Measurements from ENCODE around the gene VWF. TPM values are rescaled to one million over a fixed set of nuclear protein-coding genes. Genes with fewer than 3 reads are reported as not detected.

VWF gene
- total RNA-seq, 2 donors from 2014 or later = 20.9 to 63.2 TPM

DNA sequence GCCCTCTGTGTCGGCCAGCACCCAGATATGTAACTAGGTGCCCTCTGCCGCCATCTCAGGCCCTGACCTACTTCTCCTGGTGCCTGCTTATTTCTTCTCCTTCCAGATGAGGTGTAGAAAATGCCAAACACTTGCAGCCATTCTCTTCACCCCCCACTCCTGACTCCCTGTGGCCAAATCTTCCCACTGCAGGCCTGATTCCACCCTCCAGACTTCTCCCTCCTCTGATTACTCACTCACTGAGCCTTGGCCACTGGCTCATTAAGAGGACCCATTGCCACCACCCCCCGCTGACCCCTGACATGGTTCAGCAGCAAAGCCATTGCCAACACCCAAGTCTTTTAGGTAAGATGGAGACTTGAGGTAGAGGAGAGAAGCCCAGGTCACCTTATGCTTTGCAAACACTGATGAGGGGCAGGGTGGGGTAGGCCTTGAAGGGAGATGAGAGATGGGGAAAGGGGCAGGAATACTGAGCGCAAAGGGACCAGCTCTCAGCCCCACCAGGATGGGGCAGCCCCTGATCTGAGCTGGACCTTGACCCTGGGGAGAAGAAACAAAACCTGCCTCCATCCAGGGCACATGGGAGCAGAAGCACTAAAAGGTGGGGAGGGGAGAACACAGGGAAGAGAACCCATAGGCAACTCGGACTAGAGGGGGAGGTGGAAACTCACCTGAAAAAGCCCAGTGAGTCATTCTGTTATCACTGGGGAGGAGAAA lies 154.3 kb downstream of the VWF start:
- Histone ChIP-seq H3K36me3 (no peaks in the 10 kb centered on the region), H3K27me3 (no peaks in the 10 kb centered on the region), H3K4me1 (no peaks in the 10 kb centered on the region), H3K4me3 (no peak overlapping the region), H3K27ac (no peak overlapping the region), H3K9ac (ENCODE audit: low read depth in 2 of 2, low read length in 2 of 2) (no peak overlapping the region), H3K9me3 (no peaks in the 10 kb centered on the region)
- intact Hi-C loops (cut with DNase I) = no loop called here
- peak; percentile 10 for DNase-seq
- TF ChIP-seq, protein P1, sequence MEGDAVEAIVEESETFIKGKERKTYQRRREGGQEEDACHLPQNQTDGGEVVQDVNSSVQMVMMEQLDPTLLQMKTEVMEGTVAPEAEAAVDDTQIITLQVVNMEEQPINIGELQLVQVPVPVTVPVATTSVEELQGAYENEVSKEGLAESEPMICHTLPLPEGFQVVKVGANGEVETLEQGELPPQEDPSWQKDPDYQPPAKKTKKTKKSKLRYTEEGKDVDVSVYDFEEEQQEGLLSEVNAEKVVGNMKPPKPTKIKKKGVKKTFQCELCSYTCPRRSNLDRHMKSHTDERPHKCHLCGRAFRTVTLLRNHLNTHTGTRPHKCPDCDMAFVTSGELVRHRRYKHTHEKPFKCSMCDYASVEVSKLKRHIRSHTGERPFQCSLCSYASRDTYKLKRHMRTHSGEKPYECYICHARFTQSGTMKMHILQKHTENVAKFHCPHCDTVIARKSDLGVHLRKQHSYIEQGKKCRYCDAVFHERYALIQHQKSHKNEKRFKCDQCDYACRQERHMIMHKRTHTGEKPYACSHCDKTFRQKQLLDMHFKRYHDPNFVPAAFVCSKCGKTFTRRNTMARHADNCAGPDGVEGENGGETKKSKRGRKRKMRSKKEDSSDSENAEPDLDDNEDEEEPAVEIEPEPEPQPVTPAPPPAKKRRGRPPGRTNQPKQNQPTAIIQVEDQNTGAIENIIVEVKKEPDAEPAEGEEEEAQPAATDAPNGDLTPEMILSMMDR (IDR thresholded peaks at IDR 0.05) = no peak

DNA sequence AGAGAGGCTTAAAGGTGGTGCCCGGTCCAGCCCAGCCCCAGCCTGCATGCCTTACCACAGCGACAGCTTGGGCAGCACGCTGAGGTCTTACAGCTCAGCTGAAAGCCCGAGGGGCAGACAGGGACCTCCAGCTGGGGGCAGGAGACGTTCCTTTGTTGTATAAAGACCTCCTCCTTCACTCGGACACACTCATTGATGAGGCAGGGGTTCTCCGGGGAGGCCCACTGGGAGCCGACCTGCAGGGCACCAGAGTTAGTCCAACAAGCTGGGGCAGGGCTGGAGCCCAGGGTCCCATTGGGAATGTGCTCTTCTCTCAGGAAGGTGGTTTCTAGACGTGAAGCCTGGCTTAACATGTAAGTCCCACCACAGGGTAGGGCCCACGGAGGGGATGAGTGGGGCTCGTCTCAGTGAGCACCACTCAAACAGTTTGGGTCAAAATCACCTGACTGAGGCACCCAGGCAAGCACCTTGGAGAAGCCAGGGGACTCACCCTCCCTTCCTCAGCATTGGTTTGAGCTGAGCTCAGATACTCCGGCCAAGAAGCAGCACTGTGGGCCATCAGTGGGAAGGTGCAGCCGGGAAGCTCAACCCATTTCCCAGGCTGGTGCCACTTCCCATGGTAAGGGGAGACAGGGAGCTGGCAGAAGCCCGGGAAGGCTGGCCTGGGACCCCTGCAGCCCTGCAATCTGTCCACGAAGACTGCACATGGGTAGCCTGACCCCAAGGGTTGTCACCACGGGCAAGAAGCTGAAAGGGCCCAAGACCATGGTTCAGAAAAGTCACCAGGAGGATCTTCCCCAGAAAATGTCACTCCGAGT lies 155.1 kb downstream of the VWF start:
- intact Hi-C loops (cut with DNase I) = no loop called here
- no peaks in the 10 kb centered on the region for H3K27me3 ChIP-seq
- no peaks in the 10 kb centered on the region for H3K9me3 ChIP-seq
- peak; percentile 9 for DNase-seq
- no peak overlapping the region for H3K4me3 ChIP-seq
- H3K36me3 ChIP-seq = no peaks in the 10 kb centered on the region
- no peaks in the 10 kb centered on the region for H3K4me1 ChIP-seq
- H3K27ac ChIP-seq = no peak overlapping the region
- H3K9ac ChIP-seq (ENCODE audit: low read depth in 2 of 2, low read length in 2 of 2) = no peak overlapping the region
- TF ChIP-seq, protein P1 (IDR thresholded peaks at IDR 0.05) = no peak

DNA sequence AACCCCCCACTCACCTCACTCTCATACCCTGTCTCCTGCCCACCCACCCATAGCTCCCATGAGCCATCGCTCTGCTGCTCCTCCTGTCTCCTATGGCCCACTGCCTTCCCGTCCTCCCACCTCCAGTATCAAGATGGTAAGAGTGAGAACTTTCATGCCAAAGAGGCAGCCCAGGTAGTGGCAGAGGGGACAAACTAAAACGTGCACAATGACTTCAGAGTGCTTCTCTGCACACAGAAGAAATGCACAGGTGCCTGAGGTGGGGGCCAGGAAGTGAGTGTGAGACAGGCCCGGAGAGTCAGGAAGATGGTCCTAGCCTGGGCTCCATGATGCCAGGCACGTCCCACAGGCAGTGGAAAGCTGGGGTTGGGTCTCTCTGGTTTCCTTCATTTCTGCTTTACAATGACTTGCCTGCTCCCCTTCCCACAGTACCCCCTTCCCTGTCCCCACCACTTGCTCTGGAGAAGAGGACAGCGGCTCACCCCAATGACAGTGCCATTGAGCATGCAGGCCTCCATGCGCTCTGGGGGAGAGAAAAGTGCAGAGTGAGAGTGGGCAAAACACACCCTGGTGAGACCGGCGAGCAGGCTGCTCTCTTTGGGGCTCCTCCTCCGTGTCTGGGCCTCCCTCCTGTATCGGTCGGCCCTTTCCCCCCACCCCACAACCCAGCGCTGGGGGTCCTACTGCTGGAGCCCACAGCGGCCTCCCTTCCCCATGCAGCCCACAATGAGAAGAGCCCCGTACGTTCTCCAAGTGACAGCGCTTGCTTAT lies 156.6 kb downstream of the VWF start:
- intact Hi-C loops (cut with DNase I) = no loop called here
- peak; percentile 14 for DNase-seq
- TF ChIP-seq, protein P1 (IDR thresholded peaks at IDR 0.05) = no peak
- Histone ChIP-seq H3K9ac (ENCODE audit: low read depth in 2 of 2, low read length in 2 of 2) (no peak overlapping the region), H3K9me3 (no peaks in the 10 kb centered on the region), H3K27ac (no peak overlapping the region), H3K4me3 (no peak overlapping the region), H3K4me1 (no peaks in the 10 kb centered on the region), H3K27me3 (no peaks in the 10 kb centered on the region), H3K36me3 (no peaks in the 10 kb centered on the region)

DNA sequence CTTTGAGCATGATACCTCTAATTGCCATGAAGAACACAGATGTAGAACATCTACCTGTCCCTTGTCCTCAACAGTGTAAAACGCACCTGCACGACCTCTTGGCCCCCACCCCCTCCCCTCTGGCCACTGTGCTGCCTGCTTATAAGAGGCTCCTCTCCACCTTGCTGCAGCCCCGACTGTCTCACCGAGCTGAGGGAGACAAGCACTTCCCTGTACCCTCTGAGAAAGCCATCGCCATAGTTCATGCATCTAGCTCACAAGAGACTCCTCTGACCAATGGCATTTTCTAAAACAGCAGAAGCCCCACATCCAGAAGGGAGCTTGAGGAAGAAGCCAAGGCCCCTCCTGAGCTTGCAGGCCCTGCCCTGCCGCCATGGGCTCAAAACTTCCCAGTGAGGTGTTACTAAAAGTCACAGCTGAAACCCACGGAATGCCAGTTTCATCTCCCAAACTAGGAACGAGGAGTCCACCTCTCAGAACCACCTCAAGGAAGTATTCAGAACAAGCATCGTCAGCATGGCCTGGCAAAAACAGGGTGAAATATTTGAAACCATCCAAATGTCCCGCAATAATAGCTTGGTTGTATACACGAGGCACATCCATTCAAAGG lies 157.9 kb downstream of the VWF start:
- H3K9ac ChIP-seq (ENCODE audit: low read depth in 2 of 2, low read length in 2 of 2) = no peak overlapping the region
- no peaks in the 10 kb centered on the region for H3K36me3 ChIP-seq
- no peaks in the 10 kb centered on the region for H3K9me3 ChIP-seq
- H3K4me1 ChIP-seq = no peaks in the 10 kb centered on the region
- peak; percentile 6 for DNase-seq
- no peak overlapping the region for H3K27ac ChIP-seq
- TF ChIP-seq, protein P1 (IDR thresholded peaks at IDR 0.05) = no peak
- intact Hi-C loops (cut with DNase I) = no loop called here
- H3K27me3 ChIP-seq = no peaks in the 10 kb centered on the region
- no peak overlapping the region for H3K4me3 ChIP-seq

DNA sequence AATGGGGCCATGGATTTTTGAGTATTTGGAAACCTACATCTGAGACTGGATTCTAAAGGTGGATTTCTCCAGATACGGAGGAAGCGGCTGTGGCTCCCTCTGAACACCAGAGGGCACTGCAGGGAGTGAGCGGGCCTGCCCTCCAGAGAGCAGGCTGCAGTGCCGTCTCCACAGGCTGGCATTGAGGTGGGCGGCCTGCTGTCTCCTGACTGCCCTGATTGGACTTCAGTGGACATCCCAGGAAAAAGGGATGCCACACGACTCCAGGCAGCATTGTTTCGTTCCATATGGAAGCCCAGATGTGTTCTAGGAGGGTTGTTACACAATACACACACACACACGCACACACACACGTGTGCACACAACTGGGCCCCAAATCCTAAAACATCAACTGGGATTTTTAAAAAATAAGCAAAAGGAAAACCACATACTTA lies 158.5 kb downstream of the VWF start:
- Histone ChIP-seq H3K4me3 (no peak overlapping the region), H3K9me3 (no peaks in the 10 kb centered on the region), H3K4me1 (no peaks in the 10 kb centered on the region), H3K9ac (ENCODE audit: low read depth in 2 of 2, low read length in 2 of 2) (no peak overlapping the region), H3K36me3 (no peaks in the 10 kb centered on the region), H3K27me3 (no peaks in the 10 kb centered on the region), H3K27ac (no peak overlapping the region)
- intact Hi-C loops (cut with DNase I) = no loop called here
- DNase-seq = peak; percentile 45
- TF ChIP-seq, protein P1 (IDR thresholded peaks at IDR 0.05) = peak; percentile 58

Measured in colonic mucosa (tissue), 4 donors.